Keratinocyte (primary cell): ENCODE data around the gene DSCAML1. TPM values are rescaled to one million over a fixed set of nuclear protein-coding genes. Genes with fewer than 3 reads are reported as not detected.

ENCODE experiments used
- DNase-seq: peaks from one replicate; pipeline ENCODE4 v3.0.0-alpha.2; 2011; ENCODE audit warnings: low read depth, missing footprints, low spot score
- FAIRE-seq: peaks from 2 replicates; lab custom pipeline; 2011; peaks lifted over from hg19 to GRCh38; lab: Jason Lieb, UNC
- H2AFZ ChIP-seq: 2 replicates; pipeline ENCODE4 v1.6.0; 2012; ENCODE audit warnings: low read length, control low read depth, inconsistent platforms; ENCODE audit not compliant: control insufficient read depth
- H3K27ac ChIP-seq: 2 replicates; pipeline ENCODE4 v1.5.1; 2011; ENCODE audit warnings: low read length; ENCODE audit not compliant: control insufficient read depth, insufficient read depth
- H3K27me3 ChIP-seq: 3 replicates; pipeline ENCODE4 v1.6.0; 2011; ENCODE audit warnings: low read length; ENCODE audit not compliant: control insufficient read depth, insufficient read depth; ENCODE audit errors: extremely low read depth
- H3K36me3 ChIP-seq, 2 experiments: 2 replicates in 1 of 2; 3 replicates in 1 of 2; pipeline ENCODE4 v1.5.1; 2011; ENCODE audit warnings: low read length in 2 of 2, mild to moderate bottlenecking in 1 of 2; ENCODE audit not compliant: control insufficient read depth in 2 of 2, insufficient read depth in 2 of 2; ENCODE audit errors: extremely low read depth in 1 of 2
- H3K4me1 ChIP-seq: 3 replicates; pipeline ENCODE4 v1.5.1; 2011; ENCODE audit warnings: low read length; ENCODE audit not compliant: control insufficient read depth, insufficient read depth; ENCODE audit errors: extremely low read depth
- H3K4me2 ChIP-seq: 3 replicates; pipeline ENCODE4 v1.6.0; 2011; ENCODE audit warnings: low read depth, low read length; ENCODE audit not compliant: control insufficient read depth, insufficient read depth; ENCODE audit errors: extremely low read depth
- H3K4me3 ChIP-seq, 3 experiments: fragments of 200-600 bp in 1 of 3; sonication (generic) in 1 of 3; 2 replicates in 2 of 3; 3 replicates in 1 of 3; pipeline ENCODE4 v1.5.1; 2011 to 2016; ENCODE audit warnings: low read length in 3 of 3, mild to moderate bottlenecking in 3 of 3, control low read depth in 2 of 3, inconsistent platforms in 1 of 3, low read depth in 1 of 3, mixed read lengths in 1 of 3, mixed run types in 1 of 3, moderate library complexity in 1 of 3; ENCODE audit not compliant: control insufficient read depth in 2 of 3, insufficient read depth in 2 of 3; ENCODE audit errors: extremely low read depth in 1 of 3
- H3K79me2 ChIP-seq: 2 replicates; pipeline ENCODE4 v1.6.0; 2012; ENCODE audit warnings: low read length; ENCODE audit not compliant: control insufficient read depth, insufficient read depth
- H3K9ac ChIP-seq: 3 replicates; pipeline ENCODE4 v1.6.0; 2011; ENCODE audit warnings: low read length; ENCODE audit not compliant: control insufficient read depth, insufficient read depth; ENCODE audit errors: extremely low read depth
- H3K9me1 ChIP-seq: 3 replicates; pipeline ENCODE4 v1.6.0; 2011; ENCODE audit warnings: low read length; ENCODE audit not compliant: control insufficient read depth, insufficient read depth; ENCODE audit errors: extremely low read depth
- H3K9me3 ChIP-seq: 2 replicates; pipeline ENCODE4 v1.5.1; 2012; ENCODE audit warnings: low read depth, low read length; ENCODE audit not compliant: control insufficient read depth
- H4K20me1 ChIP-seq: 3 replicates; pipeline ENCODE4 v1.6.0; 2011; ENCODE audit warnings: low read length; ENCODE audit not compliant: control insufficient read depth, insufficient read depth; ENCODE audit errors: extremely low read depth
- EZH2 ChIP-seq: IDR thresholded peaks from one replicate; pipeline ENCODE4 v1.6.1; 2012; ENCODE audit warnings: inconsistent platforms, mild to moderate bottlenecking, low read length, moderate library complexity
- dilution Hi-C: fragments of 300-500 bp; cut with MboI; formaldehyde crosslinking; loops from one replicate; pipeline ENCODE4 v1.7.0; 2020; ENCODE audit warnings: low sequenced_read_pairs; ENCODE audit not compliant: extremely low pct_ligation_motif_present
- polyA plus RNA-seq, 5 experiments: library from polyadenylated mRNA; depleted of rRNA in 3 of 5; stranded (reverse) in 3 of 5; stranded (forward) in 1 of 5; unstranded in 1 of 5; fragments of >200 nt; gene quantifications; 1 replicate in 1 of 5; 2 replicates in 3 of 5; 3 replicates in 1 of 5; pipeline versions ENCODE4 v1.2.1 to v1.2.3, GENCODE V29; 2011 to 2012; ENCODE audit warnings: missing spikeins in 2 of 5, low read depth in 1 of 5, low replicate concordance in 1 of 5
- TF ChIP-seq, protein P1 (sequence below), 3 experiments: IDR thresholded peaks in 1 of 3; conservative IDR thresholded peaks in 1 of 3; optimal IDR thresholded peaks in 1 of 3; 2 replicates in 2 of 3; 3 replicates in 1 of 3; pipeline versions ENCODE3 to v1.5.1; 2011; ENCODE audit warnings: low read length in 3 of 3, mild to moderate bottlenecking in 3 of 3, moderate library complexity in 2 of 3, control low read depth in 1 of 3, inconsistent platforms in 1 of 3; ENCODE audit not compliant: insufficient read depth in 2 of 3; ENCODE audit errors: extremely low read depth in 1 of 3

The DSCAML1 gene
- polyA plus RNA-seq, 1 donor (not counting 4 experiments of a cell fraction or from before 2014, with no cell fraction given), result not detected

DNA sequence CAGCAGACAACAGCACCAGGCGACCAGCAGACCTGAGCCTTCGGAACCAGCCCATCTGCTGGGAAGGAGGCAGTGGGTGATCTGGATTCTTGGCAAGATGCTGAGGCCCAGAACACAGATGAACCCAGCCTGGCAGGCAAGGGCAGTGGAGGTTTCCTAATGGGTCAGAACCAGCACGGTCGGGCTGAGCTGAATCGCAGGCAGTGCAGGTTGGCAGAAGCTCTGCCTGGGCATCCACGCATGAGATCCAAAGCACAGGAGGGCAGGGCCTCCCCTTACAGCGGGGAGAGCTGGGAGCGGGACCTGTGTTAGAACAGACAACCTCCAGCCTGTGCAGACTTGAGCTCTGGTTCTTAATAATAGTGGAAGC, 47.5 kb downstream of the DSCAML1 start:
- Histone ChIP-seq H3K4me3 (no peak overlapping the region), H3K9ac (no peak overlapping the region), H3K4me1 (no peaks in the 10 kb centered on the region), H3K9me3 (no peaks in the 10 kb centered on the region), H3K9me1 (no peaks in the 10 kb centered on the region), H4K20me1 (no peaks in the 10 kb centered on the region), H3K4me2 (no peak overlapping the region), H2AFZ (no peak overlapping the region), H3K36me3 (no peaks in the 10 kb centered on the region), H3K27ac (no peak overlapping the region), H3K79me2 (no peaks in the 10 kb centered on the region), H3K27me3 (peaks cover 4% of the 10 kb centered on the region)
- DNase-seq (no peak), FAIRE-seq (no peak)
- TF ChIP-seq, protein P1, sequence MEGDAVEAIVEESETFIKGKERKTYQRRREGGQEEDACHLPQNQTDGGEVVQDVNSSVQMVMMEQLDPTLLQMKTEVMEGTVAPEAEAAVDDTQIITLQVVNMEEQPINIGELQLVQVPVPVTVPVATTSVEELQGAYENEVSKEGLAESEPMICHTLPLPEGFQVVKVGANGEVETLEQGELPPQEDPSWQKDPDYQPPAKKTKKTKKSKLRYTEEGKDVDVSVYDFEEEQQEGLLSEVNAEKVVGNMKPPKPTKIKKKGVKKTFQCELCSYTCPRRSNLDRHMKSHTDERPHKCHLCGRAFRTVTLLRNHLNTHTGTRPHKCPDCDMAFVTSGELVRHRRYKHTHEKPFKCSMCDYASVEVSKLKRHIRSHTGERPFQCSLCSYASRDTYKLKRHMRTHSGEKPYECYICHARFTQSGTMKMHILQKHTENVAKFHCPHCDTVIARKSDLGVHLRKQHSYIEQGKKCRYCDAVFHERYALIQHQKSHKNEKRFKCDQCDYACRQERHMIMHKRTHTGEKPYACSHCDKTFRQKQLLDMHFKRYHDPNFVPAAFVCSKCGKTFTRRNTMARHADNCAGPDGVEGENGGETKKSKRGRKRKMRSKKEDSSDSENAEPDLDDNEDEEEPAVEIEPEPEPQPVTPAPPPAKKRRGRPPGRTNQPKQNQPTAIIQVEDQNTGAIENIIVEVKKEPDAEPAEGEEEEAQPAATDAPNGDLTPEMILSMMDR (optimal IDR thresholded peaks at IDR 0.05 in 1 of 3, IDR thresholded peaks at IDR 0.05 in 1 of 3, conservative IDR thresholded peaks at IDR 0.05 in 1 of 3; ENCODE audit: extremely low read depth in 1 of 3, insufficient read depth in 2 of 3, low read length in 3 of 3), result no peak
- TF ChIP-seq EZH2, result no peak
- dilution Hi-C loops, result no loop called here

DNA sequence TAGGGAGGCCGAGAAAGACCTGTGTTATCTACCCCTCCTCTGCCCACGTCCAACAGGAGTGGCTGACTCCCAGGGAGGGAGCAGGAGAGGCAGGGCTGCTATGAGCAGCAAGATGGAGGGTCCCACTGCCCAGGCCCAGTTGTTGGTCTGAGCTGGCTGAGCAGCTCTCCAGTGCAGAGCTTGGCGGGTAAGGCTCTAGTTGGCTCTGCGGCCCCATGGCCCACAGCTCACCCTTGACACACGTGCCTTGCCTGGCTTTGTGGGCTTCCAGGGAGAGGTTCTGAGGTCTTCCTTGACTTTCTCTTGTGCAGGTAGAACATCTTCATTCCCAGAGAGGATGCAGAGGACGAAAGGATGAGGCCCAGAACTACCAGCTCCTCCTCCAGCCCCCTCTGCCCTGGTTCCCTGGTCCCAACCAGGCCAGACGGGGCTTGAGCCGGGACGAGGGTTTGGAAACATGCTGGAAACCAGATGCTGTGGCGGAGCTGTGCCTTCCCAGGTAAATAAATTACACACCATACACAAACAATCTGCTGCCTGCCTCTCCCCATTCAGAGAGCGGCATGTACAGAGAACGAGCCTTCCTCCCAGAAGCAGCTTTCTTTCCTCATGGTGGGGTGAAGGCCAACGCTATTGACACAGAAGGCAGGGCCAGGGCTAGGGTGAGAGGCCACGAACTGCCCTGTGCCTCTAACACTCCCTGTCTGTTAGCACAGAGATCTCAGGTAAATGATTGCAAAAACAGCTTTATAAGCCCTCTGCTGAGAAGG, 48.1 kb downstream of the DSCAML1 start:
- H3K27me3 ChIP-seq, result peaks cover 4% of the 10 kb centered on the region
- TF ChIP-seq, protein P1 (optimal IDR thresholded peaks at IDR 0.05 in 1 of 3, IDR thresholded peaks at IDR 0.05 in 1 of 3, conservative IDR thresholded peaks at IDR 0.05 in 1 of 3; ENCODE audit: extremely low read depth in 1 of 3, insufficient read depth in 2 of 3, low read length in 3 of 3), result no peak
- TF ChIP-seq EZH2, result no peak
- H3K9ac ChIP-seq, result no peak overlapping the region
- H3K4me1 ChIP-seq, result no peaks in the 10 kb centered on the region
- no peaks in the 10 kb centered on the region for H3K9me1 ChIP-seq
- no peaks in the 10 kb centered on the region for H4K20me1 ChIP-seq
- H3K79me2 ChIP-seq, result no peaks in the 10 kb centered on the region
- H3K9me3 ChIP-seq, result no peaks in the 10 kb centered on the region
- DNase-seq, result no peak
- H3K4me2 ChIP-seq, result no peak overlapping the region
- H3K36me3 ChIP-seq, result no peaks in the 10 kb centered on the region
- H3K4me3 ChIP-seq, result no peak overlapping the region
- no peak for FAIRE-seq
- dilution Hi-C loops, result no loop called here
- H2AFZ ChIP-seq, result no peak overlapping the region
- H3K27ac ChIP-seq, result no peak overlapping the region
